Neutrophil (primary cell): ENCODE measurements around the gene SH3BP5L.
A peak's percentile ranks its signal among the peaks of the same experiment; 100 is the strongest.

ENCODE experiments used
- H3K27ac ChIP-seq: fragments of 200-600 bp; sonication (generic); 2 replicates; pipeline ENCODE4 v1.5.1; 2016; ENCODE audit warnings: mild to moderate bottlenecking, moderate library complexity
- H3K27me3 ChIP-seq: fragments of 200-600 bp; sonication (generic); 2 replicates; pipeline ENCODE4 v1.6.0; 2016; ENCODE audit warnings: mild to moderate bottlenecking
- H3K36me3 ChIP-seq: fragments of 200-600 bp; sonication (generic); 2 replicates; pipeline ENCODE4 v1.5.1; 2017
- H3K4me1 ChIP-seq, 2 experiments: fragments of 200-600 bp in 1 of 2; sonication (generic) in 1 of 2; 1 replicate in 1 of 2; 2 replicates in 1 of 2; pipeline versions ENCODE4 v1.5.1 to v1.6.1; 2013 to 2016; ENCODE audit warnings: low read depth in 1 of 2, low read length in 1 of 2, mild to moderate bottlenecking in 1 of 2, moderate library complexity in 1 of 2; ENCODE audit not compliant: control insufficient read depth in 1 of 2, insufficient read depth in 1 of 2
- H3K4me3 ChIP-seq, 2 experiments: fragments of 200-600 bp in 1 of 2; sonication (generic) in 1 of 2; 1 replicate in 1 of 2; 2 replicates in 1 of 2; pipeline ENCODE4 v1.5.1; 2013 to 2016; ENCODE audit warnings: low read depth in 1 of 2, low read length in 1 of 2, mild to moderate bottlenecking in 1 of 2, moderate library complexity in 1 of 2
- H3K9me3 ChIP-seq: fragments of 200-600 bp; sonication (generic); 2 replicates; pipeline ENCODE4 v1.5.1; 2016
- CTCF ChIP-seq: fragments of 200-600 bp; sonication (generic); IDR thresholded peaks from 2 replicates; pipeline ENCODE4 v1.5.1; 2016; ENCODE audit warnings: antibody characterized with exemption

SH3BP5L gene

GRCh38 chr1:248849637-248850036, 23.9 kb upstream of the SH3BP5L start:
- Histone ChIP-seq H3K27ac (peak overlapping the region; percentile 15), H3K36me3 (peaks cover 86% of the 10 kb centered on the region), H3K27me3 (no peaks in the 10 kb centered on the region), H3K4me1 (peaks cover 6 to 7% of the 10 kb centered on the region in 2 experiments), H3K9me3 (no peaks in the 10 kb centered on the region), H3K4me3 (no peak overlapping the region)
- TF ChIP-seq CTCF, result no peak

DNA sequence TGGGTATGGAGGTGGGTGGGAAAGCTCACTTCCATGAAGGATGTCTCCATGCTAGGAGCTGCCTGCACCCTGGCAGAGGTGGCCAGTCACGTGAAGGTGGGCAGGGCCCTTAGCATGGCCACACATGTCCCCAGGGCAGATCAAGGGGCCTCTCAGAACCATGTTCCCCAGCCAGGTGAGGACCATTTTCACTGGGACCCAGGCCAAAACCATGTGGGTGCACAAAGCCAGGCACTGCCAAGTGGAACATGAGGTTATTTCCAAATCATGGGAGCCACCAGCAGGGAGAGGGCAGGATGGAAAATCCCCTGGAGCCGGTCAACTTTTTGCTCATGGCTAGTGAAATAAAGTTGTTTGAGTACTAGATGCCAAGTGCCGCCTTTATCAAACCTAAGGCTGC, 23.4 kb upstream of the SH3BP5L start:
- no peaks in the 10 kb centered on the region for H3K27me3 ChIP-seq
- H3K9me3 ChIP-seq, result no peaks in the 10 kb centered on the region
- H3K27ac ChIP-seq, result peak overlapping the region; percentile 15
- no peak for TF ChIP-seq CTCF
- H3K4me1 ChIP-seq, result peaks cover 6 to 7% of the 10 kb centered on the region in 2 experiments
- no peak overlapping the region for H3K4me3 ChIP-seq
- peaks cover 86% of the 10 kb centered on the region for H3K36me3 ChIP-seq

GRCh38 chr1:248848602-248849001, 22.9 kb upstream of the SH3BP5L start:
- no peak for TF ChIP-seq CTCF
- Histone ChIP-seq H3K27ac (no peak overlapping the region), H3K9me3 (no peaks in the 10 kb centered on the region), H3K4me3 (no peak overlapping the region), H3K4me1 (peaks cover 6 to 7% of the 10 kb centered on the region in 2 experiments), H3K27me3 (no peaks in the 10 kb centered on the region), H3K36me3 (peaks cover 81% of the 10 kb centered on the region)

- Histone ChIP-seq H3K27ac (no peak overlapping the region), H3K27me3 (no peaks in the 10 kb centered on the region), H3K4me1 (peaks cover 6 to 7% of the 10 kb centered on the region in 2 experiments), H3K36me3 (peaks cover 80% of the 10 kb centered on the region), H3K9me3 (no peaks in the 10 kb centered on the region), H3K4me3 (no peak overlapping the region)
- TF ChIP-seq CTCF, result no peak
Measured at GRCh38 chr1:248847956-248848561, 22.3 kb upstream of the SH3BP5L start.

- no peaks in the 10 kb centered on the region for H3K9me3 ChIP-seq
- H3K27ac ChIP-seq, result no peak overlapping the region
- peaks cover 1% of the 10 kb centered on the region in 2 experiments for H3K4me1 ChIP-seq
- H3K4me3 ChIP-seq, result no peak overlapping the region
- TF ChIP-seq CTCF, result no peak
- H3K27me3 ChIP-seq, result no peaks in the 10 kb centered on the region
- peaks cover 86% of the 10 kb centered on the region for H3K36me3 ChIP-seq
Measured at GRCh38 chr1:248847181-248847955, 21.7 kb upstream of the SH3BP5L start.
